Tibial artery (tissue), 4 donors: ENCODE results near the gene XRCC4.

Experiments
- DNase-seq, 2 donors: peaks; one replicate each; pipeline ENCODE4 v3.0.0-alpha.2; 2019
- H3K27ac ChIP-seq, 2 donors: fragments of 200-600 bp; sonication (generic) in 1 of 2; 1 replicate in 1 of 2; 2 replicates in 1 of 2; pipeline ENCODE4 v1.5.1; 2018 to 2019; ENCODE audit warnings: mild to moderate bottlenecking in 1 of 2
- H3K27me3 ChIP-seq, 2 donors: fragments of 200-600 bp; sonication (generic) in 1 of 2; one replicate each; pipeline versions ENCODE4 v1.5.1 to v1.6.0; 2016 to 2019
- H3K36me3 ChIP-seq, 3 donors: fragments of 200-600 bp; sonication (generic) in 2 of 3; one replicate each; pipeline ENCODE4 v1.5.1; 2016 to 2019; ENCODE audit warnings: mild to moderate bottlenecking in 2 of 3
- H3K4me1 ChIP-seq, 4 donors: fragments of 200-600 bp; sonication (generic) in 2 of 4; 1 replicate in 3 of 4; 2 replicates in 1 of 4; pipeline ENCODE4 v1.5.1; 2016 to 2019
- H3K4me3 ChIP-seq, 2 donors: fragments of 200-600 bp; sonication (generic) in 1 of 2; 1 replicate in 1 of 2; 2 replicates in 1 of 2; pipeline ENCODE4 v1.5.1; 2018 to 2019; ENCODE audit warnings: mild to moderate bottlenecking in 2 of 2
- H3K9me3 ChIP-seq, 3 donors: fragments of 200-600 bp; sonication (generic) in 1 of 3; one replicate each; pipeline ENCODE4 v1.5.1; 2016 to 2019
- CTCF ChIP-seq, 2 experiments: fragments of 200-600 bp in 1 of 2; fragments of 450-650 bp in 1 of 2; IDR thresholded peaks; one replicate each; pipeline ENCODE4 v1.5.1; 2017 to 2019; ENCODE audit warnings: antibody characterized with exemption in 2 of 2, mild to moderate bottlenecking in 1 of 2, moderate library complexity in 1 of 2
- intact Hi-C: fragments of 100-400 bp; cut with DNase I; formaldehyde crosslinking; loops from one replicate; pipeline ENCODE4 v1.15.0; 2023; ENCODE audit warnings: low total_unique reads

XRCC4 gene

DNA sequence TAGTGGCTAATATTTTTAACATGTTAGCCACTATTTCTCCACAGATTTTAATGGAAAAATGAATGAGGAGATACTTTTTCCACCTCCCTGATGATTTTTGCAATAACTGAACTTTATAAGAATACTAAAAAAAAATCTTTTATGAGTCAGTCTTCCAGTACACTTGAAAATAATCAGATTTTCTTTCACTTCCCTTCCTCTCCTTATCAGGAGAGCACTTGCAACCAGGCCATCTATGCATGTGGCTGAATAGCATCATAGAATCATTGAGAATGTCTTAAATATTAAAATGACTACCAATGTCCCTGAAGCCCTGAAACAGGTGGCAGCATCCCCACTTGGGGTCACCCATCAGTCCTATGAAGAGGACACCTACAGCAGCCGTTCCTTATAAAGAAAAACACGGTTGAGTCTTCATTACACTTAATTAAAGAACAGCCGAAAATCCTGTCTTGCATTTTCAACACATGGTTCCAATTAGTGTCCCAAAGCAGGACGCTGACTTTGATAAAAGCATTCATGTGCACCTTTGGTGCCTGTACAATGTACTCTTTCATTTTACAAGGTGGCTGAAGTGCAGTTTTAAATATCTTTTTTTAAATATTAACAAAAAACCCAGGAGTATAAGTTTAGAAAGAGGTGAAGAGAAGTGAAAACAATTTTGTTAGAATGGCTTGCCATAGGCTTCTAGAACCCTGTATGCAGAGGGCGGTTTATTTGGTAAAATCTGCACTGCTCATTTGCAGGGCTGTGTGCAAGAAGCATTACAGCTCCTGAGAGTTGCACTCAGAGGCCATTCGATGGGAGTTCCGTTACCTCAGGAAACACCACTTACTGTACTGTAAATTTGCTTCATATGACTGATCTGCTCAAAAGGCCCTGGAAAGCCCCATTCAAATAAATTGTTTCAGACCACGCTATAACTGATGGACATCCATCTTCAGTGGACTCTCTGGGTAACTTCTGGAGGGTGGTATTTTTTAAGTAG, 287.3 kb downstream of the XRCC4 start:
- DNase-seq, result no peak
- Histone ChIP-seq H3K27ac (no peak overlapping the region), H3K36me3 (no peaks in the 10 kb centered on the region), H3K4me3 (no peak overlapping the region), H3K9me3 (peaks cover 0 to 8% (median 2%) of the 10 kb centered on the region in 3 donors), H3K27me3 (no peaks in the 10 kb centered on the region), H3K4me1 (no peaks in the 10 kb centered on the region)
- intact Hi-C loops, result no loop called here
- TF ChIP-seq CTCF (IDR thresholded peaks at IDR 0.05), result no peak

GRCh38 chr5:83368319-83368718, 291.0 kb downstream of the XRCC4 start:
- no peak overlapping the region for H3K4me3 ChIP-seq
- no peak overlapping the region for H3K27ac ChIP-seq
- no peaks in the 10 kb centered on the region for H3K36me3 ChIP-seq
- no peaks in the 10 kb centered on the region for H3K4me1 ChIP-seq
- no peaks in the 10 kb centered on the region for H3K9me3 ChIP-seq
- no peak for TF ChIP-seq CTCF (IDR thresholded peaks at IDR 0.05)
- no peaks in the 10 kb centered on the region for H3K27me3 ChIP-seq
- peak in 1 of 2 donors; percentile 29 for DNase-seq
- intact Hi-C loops, result no loop called here

GRCh38 chr5:83368835-83369234, 291.5 kb downstream of the XRCC4 start:
- no peaks in the 10 kb centered on the region for H3K36me3 ChIP-seq
- no peak overlapping the region for H3K27ac ChIP-seq
- H3K27me3 ChIP-seq, result no peaks in the 10 kb centered on the region
- DNase-seq, result no peak
- no peaks in the 10 kb centered on the region for H3K4me1 ChIP-seq
- no peak for TF ChIP-seq CTCF (IDR thresholded peaks at IDR 0.05)
- intact Hi-C loops, result no loop called here
- no peaks in the 10 kb centered on the region for H3K9me3 ChIP-seq
- H3K4me3 ChIP-seq, result no peak overlapping the region

GRCh38 chr5:83370957-83371356, 293.6 kb downstream of the XRCC4 start:
- peaks cover 0 to 17% (median 0%) of the 10 kb centered on the region in 4 donors for H3K4me1 ChIP-seq
- H3K27ac ChIP-seq, result no peak overlapping the region
- intact Hi-C loops, result no loop called here
- H3K27me3 ChIP-seq, result no peaks in the 10 kb centered on the region
- no peak for DNase-seq
- no peaks in the 10 kb centered on the region for H3K9me3 ChIP-seq
- TF ChIP-seq CTCF (IDR thresholded peaks at IDR 0.05), result no peak
- H3K36me3 ChIP-seq, result no peaks in the 10 kb centered on the region
- H3K4me3 ChIP-seq, result no peak overlapping the region

GRCh38 chr5:83371726-83372125, 294.4 kb downstream of the XRCC4 start:
- H3K4me3 ChIP-seq, result no peak overlapping the region
- no peak for TF ChIP-seq CTCF (IDR thresholded peaks at IDR 0.05)
- H3K27me3 ChIP-seq, result no peaks in the 10 kb centered on the region
- H3K27ac ChIP-seq, result no peak overlapping the region
- peaks cover 0 to 24% (median 0%) of the 10 kb centered on the region in 4 donors for H3K4me1 ChIP-seq
- intact Hi-C loops, result no loop called here
- DNase-seq, result no peak
- no peaks in the 10 kb centered on the region for H3K9me3 ChIP-seq
- H3K36me3 ChIP-seq, result no peaks in the 10 kb centered on the region
